Gastroesophageal sphincter (tissue), 3 donors: ENCODE results near the gene C19orf38.

Source experiments
- CTCF ChIP-seq, 4 experiments: fragments of 200-600 bp in 2 of 4; fragments of 450-650 bp in 2 of 4; sonication (generic) in 1 of 4; IDR thresholded peaks; one replicate each; pipeline ENCODE4 v1.5.1; 2017 to 2019; ENCODE audit warnings: antibody characterized with exemption in 4 of 4, mild to moderate bottlenecking in 2 of 4, moderate library complexity in 2 of 4
- POLR2AphosphoS5 ChIP-seq: sonication (generic); formaldehyde crosslinking; IDR thresholded peaks from one replicate; pipeline ENCODE4 v1.6.1; 2017; ENCODE audit warnings: antibody characterized with exemption

- TF ChIP-seq CTCF (IDR thresholded peaks at IDR 0.05) (no peak), POLR2AphosphoS5 (no peak)
These were observed 59.7 kb downstream of the C19orf38 start for GRCh38 chr19:10907925-10908324.
